ENCODE data around the gene TBC1D17. TPM values are rescaled to one million over a fixed set of nuclear protein-coding genes. Genes with fewer than 3 reads are reported as not detected.

TBC1D17 gene
- total and polyA plus RNA-seq, 2 of the 13 experiments (the other 11 are each of a cell fraction or from before 2014, with no cell fraction given) = 9.7 to 16.9 TPM

DNA sequence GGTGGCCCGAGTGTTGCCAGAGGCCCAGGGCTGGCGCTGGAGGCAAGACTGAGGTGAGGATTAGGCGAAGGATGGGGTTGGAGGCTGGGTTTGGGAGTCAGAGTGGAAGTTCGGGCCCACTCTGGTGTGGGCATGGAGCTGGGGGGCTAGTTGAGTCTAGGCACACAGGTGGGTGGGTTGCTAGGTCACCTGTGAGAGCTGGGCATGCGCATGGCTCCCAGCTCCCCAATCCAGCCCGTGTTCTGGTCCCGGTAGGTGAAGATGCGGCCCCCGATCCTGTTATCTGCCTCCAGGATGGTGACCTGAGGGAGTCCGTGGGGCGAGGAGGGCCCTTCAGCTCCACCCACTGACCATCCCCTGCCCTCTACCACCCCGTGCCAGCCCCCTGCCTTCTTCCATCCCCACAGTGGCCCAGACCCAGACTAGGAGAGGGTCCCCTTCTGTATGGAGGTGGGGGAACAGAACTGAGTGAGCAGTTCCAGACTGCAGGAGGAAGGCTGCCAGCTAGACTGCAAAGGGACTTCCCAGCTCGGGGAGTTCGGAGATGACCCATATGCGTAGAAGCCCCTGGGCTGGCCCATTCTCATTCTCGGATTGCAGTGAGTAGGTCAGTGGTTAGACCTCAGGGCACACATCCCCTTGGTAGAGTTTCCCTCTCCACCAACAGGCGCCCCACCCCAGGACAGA, 17.5 kb downstream of the TBC1D17 start:
- no peak for ATAC-seq
- Histone ChIP-seq H3K4me3 (replicated peaks in 1 of 3; ENCODE audit: insufficient read depth in 1 of 3, low read depth in 2 of 3, low read length in 3 of 3) (no peak overlapping the region), H3K4me1 (ENCODE audit: insufficient read depth, low read length) (peaks cover 18% of the 10 kb centered on the region), H3K9ac (ENCODE audit: insufficient read depth, low read depth, low read length) (no peak overlapping the region), H3K4me2 (ENCODE audit: low read depth, low read length) (no peak overlapping the region), H3K27me3 (ENCODE audit: control insufficient read depth in 1 of 2, insufficient read depth in 2 of 2, low read length in 2 of 2) (peaks cover 9 to 17% of the 10 kb centered on the region in 2 experiments; a peak in 4 of 5 replicates), H2AFZ (ENCODE audit: low read length) (no peak overlapping the region), H3K9me3 (ENCODE audit: low read length) (no peaks in the 10 kb centered on the region), H4K20me1 (ENCODE audit: insufficient read depth, low read length) (no peaks in the 10 kb centered on the region), H3K36me3 (replicated peaks in 1 of 2; ENCODE audit: control insufficient read depth in 1 of 2, insufficient read depth in 2 of 2, low read length in 2 of 2) (no peaks in the 10 kb centered on the region), H3K27ac (ENCODE audit: extremely low read length, insufficient read depth, low read length) (no peak overlapping the region), H3K79me2 (ENCODE audit: insufficient read depth, low read length) (no peaks in the 10 kb centered on the region)
- CTCF ChIA-PET (ENCODE audit: low intra/inter-chr PET ratio, low total read pairs) = no interaction called here
- no peak for DNase-seq (ENCODE audit: low spot score)
- WGBS (ENCODE audit: low lambda C conversion rate) = 61% methylated on average over 8 of the region's 17 CpGs
- no peak for TF ChIP-seq SRF (IDR thresholded peaks at IDR 0.05; ENCODE audit: low read depth, low read length)
- TF ChIP-seq, protein P1, sequence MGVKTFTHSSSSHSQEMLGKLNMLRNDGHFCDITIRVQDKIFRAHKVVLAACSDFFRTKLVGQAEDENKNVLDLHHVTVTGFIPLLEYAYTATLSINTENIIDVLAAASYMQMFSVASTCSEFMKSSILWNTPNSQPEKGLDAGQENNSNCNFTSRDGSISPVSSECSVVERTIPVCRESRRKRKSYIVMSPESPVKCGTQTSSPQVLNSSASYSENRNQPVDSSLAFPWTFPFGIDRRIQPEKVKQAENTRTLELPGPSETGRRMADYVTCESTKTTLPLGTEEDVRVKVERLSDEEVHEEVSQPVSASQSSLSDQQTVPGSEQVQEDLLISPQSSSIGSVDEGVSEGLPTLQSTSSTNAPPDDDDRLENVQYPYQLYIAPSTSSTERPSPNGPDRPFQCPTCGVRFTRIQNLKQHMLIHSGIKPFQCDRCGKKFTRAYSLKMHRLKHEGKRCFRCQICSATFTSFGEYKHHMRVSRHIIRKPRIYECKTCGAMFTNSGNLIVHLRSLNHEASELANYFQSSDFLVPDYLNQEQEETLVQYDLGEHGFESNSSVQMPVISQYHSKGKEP (CRISPR knock-in tag; IDR thresholded peaks at IDR 0.05) = no peak
- TF ChIP-seq, protein P2, sequence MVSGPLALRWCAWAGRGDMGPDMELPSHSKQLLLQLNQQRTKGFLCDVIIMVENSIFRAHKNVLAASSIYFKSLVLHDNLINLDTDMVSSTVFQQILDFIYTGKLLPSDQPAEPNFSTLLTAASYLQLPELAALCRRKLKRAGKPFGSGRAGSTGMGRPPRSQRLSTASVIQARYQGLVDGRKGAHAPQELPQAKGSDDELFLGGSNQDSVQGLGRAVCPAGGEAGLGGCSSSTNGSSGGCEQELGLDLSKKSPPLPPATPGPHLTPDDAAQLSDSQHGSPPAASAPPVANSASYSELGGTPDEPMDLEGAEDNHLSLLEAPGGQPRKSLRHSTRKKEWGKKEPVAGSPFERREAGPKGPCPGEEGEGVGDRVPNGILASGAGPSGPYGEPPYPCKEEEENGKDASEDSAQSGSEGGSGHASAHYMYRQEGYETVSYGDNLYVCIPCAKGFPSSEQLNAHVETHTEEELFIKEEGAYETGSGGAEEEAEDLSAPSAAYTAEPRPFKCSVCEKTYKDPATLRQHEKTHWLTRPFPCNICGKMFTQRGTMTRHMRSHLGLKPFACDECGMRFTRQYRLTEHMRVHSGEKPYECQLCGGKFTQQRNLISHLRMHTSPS (CRISPR knock-in tag; IDR thresholded peaks at IDR 0.05; ENCODE audit: low read depth) = no peak
- TF ChIP-seq NFE2 (CRISPR knock-in tag; IDR thresholded peaks at IDR 0.05) = no peak
- TF ChIP-seq, protein P3, sequence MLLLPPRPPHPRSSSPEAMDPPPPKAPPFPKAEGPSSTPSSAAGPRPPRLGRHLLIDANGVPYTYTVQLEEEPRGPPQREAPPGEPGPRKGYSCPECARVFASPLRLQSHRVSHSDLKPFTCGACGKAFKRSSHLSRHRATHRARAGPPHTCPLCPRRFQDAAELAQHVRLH (CRISPR knock-in tag; IDR thresholded peaks at IDR 0.05; ENCODE audit: borderline replicate concordance, low read depth) = no peak
- TF ChIP-seq SP5 (CRISPR knock-in tag; IDR thresholded peaks at IDR 0.05; ENCODE audit: borderline replicate concordance, low read depth) = no peak
- no peak for TF ChIP-seq CREM (IDR thresholded peaks at IDR 0.05)
- TF ChIP-seq CREM (CRISPR knock-in tag; IDR thresholded peaks at IDR 0.05) = no peak
- no peak for TF ChIP-seq ZNF160 (CRISPR knock-in tag; IDR thresholded peaks at IDR 0.05)
- TF ChIP-seq ZNF484 (CRISPR knock-in tag; IDR thresholded peaks at IDR 0.05; ENCODE audit: borderline replicate concordance, low read depth) = no peak
- TF ChIP-seq, protein P4, sequence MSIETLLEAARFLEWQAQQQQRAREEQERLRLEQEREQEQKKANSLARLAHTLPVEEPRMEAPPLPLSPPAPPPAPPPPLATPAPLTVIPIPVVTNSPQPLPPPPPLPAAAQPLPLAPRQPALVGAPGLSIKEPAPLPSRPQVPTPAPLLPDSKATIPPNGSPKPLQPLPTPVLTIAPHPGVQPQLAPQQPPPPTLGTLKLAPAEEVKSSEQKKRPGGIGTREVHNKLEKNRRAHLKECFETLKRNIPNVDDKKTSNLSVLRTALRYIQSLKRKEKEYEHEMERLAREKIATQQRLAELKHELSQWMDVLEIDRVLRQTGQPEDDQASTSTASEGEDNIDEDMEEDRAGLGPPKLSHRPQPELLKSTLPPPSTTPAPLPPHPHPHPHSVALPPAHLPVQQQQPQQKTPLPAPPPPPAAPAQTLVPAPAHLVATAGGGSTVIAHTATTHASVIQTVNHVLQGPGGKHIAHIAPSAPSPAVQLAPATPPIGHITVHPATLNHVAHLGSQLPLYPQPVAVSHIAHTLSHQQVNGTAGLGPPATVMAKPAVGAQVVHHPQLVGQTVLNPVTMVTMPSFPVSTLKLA (IDR thresholded peaks at IDR 0.05) = no peak
- TF ChIP-seq, protein P5, sequence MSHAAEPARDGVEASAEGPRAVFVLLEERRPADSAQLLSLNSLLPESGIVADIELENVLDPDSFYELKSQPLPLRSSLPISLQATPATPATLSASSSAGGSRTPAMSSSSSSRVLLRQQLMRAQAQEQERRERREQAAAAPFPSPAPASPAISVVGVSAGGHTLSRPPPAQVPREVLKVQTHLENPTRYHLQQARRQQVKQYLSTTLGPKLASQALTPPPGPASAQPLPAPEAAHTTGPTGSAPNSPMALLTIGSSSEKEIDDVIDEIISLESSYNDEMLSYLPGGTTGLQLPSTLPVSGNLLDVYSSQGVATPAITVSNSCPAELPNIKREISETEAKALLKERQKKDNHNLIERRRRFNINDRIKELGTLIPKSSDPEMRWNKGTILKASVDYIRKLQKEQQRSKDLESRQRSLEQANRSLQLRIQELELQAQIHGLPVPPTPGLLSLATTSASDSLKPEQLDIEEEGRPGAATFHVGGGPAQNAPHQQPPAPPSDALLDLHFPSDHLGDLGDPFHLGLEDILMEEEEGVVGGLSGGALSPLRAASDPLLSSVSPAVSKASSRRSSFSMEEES (CRISPR knock-in tag; IDR thresholded peaks at IDR 0.05) = no peak
- TF ChIP-seq REL (CRISPR knock-in tag; conservative IDR thresholded peaks at IDR 0.05) = no peak
- no peak for TF ChIP-seq SP2 (CRISPR knock-in tag; IDR thresholded peaks at IDR 0.05)
- no peak for TF ChIP-seq ARNT (IDR thresholded peaks at IDR 0.05)
- TF ChIP-seq SSRP1 (CRISPR knock-in tag; IDR thresholded peaks at IDR 0.05) = no peak
- BruUV-seq (replicated peaks) = no TSS peak
- intact Hi-C loops (cut with micrococcal nuclease; ENCODE audit: unreplicated experiment) (no loop called here), in situ Hi-C loops (cut with HindIII; ENCODE audit: extremely low pct_ligation_motif_present, low pct_unique_long_range_greater_than_20kb) (no loop called here)
- FAIRE-seq = no peak
- POLR2A ChIA-PET = no interaction called here
